GM18870 (cell line): ENCODE data around the gene WBP1.
"Not testable (repeated sequence)": the region's sequence is repeated elsewhere in the genome, so short reads cannot be mapped to it uniquely, and the experiment has no call there.

ENCODE experiments used
- ATAC-seq: cut with Tn5 transposase; IDR thresholded peaks from one replicate; pipeline ENCODE4 v1.9.1; 2021; ENCODE audit warnings: moderate library complexity; ENCODE audit not compliant: unreplicated experiment

WBP1 gene

DNA sequence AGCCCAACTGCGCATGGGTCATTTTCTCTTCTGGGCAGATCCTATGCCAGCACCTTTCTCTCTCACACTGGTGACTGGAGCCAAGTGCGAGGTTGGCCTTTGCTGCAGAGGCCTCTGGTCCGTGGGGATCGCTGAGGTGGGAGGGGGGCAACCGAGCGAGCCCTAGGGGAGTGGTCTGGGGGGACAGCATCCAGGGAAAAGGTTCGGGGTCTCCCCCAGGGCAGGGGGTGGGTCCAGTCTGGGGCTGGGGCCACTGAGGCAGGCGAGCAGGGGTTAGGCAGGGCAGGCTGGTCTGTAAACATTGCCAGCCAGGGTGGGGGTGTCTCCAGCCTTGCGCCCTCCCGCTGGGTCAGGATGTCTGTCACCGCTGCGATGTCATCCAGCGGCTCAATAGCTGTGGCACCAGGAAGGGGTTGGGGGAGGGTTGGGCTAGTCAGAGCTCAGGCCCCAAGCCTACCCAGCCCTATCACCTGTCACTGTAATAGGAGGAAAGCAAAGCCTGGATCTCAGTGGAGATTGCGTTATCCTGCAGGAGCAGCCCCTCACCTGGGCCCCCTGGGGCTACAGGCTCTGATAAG, 32.0 kb upstream of the WBP1 start:
- ATAC-seq: no peak

DNA sequence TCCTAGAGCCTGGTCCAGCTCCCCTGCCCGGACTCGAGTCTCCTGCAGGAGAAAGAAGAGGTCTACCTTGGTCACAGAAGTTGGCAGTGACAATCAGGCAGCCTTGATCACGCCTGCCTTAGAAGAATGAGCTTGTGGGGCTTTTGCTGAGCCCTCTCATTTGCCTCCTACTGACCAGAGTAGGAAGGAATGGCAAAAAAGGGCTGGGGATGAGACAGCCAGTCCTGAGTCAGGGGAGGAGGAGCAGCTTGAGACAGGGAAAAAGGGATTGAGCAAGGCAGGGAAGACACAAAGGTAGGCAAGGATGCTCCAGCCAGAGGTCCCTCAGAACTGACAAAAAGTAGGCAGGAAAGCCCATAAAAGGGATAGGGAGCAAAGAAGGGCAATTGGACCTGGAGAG, 30.7 kb upstream of the WBP1 start:
- no peak for ATAC-seq

DNA sequence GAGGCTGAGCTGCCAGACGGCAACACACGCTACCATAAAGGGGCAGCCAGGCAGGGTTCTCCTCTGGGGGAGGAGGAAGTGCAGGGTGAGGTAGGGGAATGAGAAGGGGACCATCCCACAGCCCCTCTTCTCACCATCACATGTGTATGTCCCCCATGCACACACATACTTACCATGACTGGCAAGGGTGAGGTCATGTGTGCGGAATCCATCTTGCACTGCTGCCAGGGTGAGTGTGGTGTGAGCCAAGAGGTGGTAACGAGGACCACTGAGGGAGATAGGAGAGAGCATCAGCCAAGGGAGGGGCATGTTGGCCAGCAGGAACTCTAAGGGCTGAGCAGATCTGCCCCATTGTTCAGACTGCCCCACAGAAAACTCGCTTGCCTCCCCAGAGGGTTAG, 29.6 kb upstream of the WBP1 start:
- no peak for ATAC-seq

DNA sequence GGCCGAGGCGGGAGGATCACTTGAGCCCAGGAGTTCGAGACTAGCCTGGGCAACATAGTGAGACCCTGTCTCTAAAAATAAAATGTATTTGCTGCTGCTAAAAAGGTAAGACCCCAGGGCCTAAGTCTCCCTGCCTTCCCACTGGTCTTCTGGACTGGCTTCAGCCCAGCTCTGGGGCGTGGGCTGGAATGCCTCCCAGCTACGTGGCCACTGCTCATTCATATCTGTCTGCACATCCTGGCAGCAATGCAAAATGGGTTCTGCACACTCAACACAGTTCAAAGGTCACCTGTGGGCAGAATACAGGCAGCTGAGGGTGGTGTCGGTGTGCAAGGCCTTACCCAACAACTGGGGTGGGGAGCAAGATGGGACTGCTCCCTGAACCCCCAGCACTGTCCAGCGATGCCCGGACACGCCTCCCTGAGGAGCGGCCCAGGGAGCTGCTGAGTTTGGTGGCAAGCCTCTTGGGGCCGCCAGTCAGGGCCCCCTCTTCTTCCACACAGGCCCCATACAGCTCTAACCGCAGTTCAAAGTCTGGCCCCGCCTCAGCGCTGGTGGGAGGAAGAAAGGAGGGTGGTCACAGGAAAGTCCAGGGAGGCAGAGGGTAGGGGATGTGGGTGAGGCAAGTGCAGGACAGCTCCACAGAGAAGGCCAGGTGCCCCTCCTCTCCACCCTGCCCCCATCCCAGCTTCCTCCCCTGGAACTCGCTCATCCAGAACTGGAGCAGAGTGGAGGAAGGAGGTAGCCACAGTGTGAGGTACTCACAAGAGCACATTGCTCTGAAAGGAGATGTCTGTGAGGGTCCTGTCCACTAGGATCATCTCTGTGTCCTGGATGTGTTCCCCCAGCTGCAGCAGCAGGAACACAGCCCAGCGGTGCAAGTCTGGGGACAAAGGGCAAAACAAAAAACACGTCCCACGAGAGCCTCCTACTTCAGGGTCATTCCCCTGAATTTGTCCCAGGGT, 28.5 kb upstream of the WBP1 start:
- ATAC-seq: no peak

DNA sequence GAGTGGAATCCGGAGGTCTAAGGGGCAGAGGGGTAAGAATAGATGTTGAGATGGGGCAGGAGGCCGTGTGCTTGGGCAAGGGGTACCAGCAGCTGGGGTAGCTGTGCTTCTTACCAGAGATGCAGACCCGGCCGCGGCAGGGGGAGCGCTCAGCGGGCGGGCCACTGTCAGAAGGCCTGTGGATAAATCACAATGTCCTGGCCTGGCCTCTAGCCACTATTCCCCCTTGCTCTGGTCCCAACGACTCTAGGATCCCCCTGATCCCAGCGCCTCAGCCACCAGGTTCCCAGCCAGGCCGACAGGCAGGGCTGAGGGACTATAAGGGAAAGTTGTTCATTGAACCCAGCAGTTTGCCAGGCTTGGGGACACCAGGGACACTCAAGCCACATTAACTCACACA, 27.7 kb upstream of the WBP1 start:
- no peak for ATAC-seq

DNA sequence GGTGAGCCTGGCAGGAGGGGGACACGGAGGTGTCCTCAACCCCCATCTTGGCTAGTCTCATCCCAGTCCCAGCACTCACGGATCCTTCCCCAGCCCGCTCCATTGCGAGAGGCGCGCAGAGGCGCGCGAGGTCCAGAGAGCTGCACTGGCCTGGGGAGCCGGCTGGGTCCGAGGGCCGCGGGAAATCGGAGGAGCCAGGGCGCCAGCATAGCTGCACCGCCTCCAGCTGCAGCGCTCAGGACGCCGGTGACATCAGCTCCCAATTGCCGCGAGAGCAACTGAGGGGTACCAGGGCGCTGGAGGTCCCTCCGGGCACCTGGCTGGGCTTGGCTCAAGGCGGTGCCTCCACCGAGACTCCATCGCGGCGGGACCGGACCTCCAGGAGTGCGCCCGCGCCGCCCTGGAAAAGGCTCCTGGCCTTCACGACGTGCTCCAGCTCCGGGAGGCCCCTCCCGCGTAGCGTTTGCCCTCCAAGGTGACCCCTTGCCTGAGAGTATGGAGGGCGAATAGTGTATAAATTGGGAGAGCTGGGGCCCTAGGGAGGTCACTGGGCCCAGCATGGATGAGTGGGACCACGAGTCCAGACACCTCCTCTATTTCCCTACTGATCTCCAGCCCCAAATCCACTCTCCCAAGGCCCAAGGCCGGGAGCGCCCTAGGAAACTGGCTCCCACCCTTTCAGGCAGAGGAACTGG, 22.0 kb upstream of the WBP1 start:
- ATAC-seq: no peak

DNA sequence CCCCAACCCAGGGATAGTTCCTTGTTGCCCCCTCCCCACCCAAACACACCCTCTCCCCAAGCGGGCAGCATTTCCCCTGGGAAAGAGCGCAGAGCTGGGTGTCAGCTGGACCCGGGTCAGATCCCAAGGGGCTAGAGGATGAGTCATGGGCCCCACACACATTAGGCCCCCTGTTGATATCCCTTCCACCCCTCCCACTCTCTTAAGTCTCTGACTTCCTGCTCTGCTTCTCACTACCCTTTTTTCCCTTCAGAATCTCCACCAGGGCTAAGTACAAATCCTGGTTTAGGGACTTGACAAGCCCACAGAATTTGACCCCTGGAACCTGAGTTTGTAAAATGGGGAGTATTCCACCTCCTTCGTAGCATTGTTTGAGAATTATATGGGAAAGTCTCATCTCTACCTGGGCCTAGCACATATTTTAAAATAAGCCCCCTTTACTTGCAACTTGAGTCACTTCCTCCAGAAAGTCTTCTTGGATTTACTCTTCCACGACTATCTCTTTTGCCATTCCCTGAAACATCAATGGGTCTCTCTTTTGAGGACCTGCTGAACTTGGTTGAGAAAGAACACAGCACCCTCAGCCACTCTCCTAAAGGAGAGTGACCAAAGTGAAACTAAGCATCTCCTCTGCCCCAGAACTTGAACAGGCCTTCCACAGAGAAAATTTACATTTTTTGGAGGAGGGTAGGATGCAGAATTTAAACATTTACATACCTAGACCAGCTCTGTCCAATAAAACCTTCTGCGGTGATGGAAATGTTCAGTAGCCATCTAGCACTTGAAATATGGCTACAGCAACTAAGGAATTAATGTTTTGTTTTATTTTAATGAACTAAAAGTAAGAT, 21.2 kb upstream of the WBP1 start:
- no peak for ATAC-seq

DNA sequence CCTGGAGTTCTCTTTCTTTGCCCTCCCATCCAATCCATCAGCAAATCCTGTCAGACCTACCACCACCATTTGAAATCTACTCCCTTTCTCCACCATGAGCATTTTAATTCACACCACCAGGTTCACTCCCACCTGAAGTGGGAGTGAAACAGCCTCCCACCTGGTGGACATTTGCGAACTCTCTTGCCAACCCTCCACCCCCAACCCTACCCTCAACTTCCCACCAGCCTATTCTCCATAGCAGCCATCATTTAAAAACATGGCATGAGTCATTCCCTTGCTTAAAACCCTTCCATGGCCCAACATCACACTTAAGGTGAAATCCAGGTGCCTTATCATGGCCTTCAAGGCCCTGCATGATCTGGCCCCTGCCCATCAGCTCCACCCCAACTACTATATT, 20.0 kb upstream of the WBP1 start:
- no peak for ATAC-seq

DNA sequence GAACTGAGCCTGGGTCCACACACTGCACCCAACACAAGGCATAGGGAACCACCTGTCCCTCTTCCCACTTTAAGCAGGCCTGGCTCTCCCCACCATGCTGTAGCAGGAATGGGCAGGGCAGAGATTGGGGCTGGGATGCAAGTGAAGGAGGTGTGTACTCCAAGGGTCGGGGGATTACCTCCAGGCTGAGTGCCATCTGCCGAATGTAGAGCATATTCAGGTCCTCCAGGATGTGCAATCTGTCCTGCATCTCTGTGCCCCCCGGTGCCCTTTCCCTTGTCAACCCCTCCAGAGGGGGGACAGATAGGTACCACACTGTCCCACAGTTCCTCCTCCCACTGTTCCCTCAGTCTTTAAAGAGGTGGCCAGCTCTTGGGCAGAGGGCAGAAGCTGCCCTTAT, 18.9 kb upstream of the WBP1 start:
- ATAC-seq: no peak

DNA sequence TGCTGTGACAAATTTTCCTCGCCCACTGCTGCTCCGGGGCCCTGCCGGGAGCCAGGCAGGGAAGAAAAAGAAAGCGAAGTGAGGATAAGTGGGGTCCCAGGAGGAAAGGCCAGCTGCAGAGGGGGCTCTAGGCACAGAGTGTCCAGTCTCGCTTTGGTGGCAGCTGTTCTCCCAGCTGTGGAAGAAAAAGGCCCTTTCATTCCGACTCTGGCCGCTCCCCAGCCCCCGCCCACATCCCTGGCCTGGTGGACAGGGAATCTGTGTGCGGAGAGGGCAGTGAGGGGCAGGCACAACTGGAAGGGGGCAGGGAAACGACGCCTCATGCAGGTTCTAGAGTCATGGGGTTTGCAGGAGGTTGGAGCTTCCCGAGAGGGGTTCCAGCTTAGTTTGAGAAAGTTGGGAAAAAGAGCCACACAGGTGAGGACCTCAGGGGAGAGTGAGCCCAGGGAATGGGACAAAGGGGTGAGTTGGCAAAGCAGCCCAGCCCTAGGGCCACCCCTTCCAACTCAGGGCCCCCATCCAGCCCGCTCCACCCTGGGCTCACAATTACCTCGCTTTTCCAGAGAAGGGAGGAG, 18.3 kb upstream of the WBP1 start:
- ATAC-seq: no peak

DNA sequence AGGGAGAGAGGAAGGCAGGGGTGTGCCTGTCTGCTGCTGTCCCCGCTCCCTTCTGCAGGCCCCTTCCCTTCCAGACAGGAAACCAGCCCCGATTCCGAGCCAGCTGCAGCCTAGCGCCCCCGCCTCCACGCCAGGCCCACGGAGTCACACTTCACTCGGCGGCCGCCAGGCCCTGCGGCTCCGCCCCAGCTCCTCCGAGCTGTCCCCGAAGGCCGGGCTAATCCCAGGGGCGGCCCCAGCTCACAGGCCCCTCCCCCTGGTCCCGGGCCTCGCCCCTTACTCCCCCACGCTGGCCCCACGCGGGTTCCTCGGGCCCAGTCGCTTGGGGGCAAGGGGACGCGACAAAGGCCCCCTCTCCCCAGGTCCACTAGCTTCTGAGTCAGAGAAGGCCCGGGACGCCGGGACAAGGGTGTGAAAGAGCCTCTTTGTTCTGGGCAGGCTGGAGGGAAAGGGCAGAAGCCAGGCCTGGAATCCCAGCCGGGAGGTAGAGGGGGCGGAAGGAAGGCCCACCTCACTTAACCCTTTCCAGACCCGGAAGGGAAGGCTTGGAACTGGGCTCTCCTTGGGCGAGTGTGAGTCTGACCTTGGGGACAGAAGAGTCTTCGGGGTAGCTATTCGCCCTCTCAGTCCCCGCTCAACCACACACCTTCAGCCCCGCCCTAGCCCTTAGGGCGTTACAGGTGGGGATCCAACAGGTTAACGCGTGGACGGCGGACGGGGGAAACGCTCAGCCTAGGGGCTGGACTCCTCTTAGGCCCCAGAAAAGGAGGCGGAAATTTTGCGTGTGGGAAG, 17.7 kb upstream of the WBP1 start:
- ATAC-seq: peak; percentile 46

DNA sequence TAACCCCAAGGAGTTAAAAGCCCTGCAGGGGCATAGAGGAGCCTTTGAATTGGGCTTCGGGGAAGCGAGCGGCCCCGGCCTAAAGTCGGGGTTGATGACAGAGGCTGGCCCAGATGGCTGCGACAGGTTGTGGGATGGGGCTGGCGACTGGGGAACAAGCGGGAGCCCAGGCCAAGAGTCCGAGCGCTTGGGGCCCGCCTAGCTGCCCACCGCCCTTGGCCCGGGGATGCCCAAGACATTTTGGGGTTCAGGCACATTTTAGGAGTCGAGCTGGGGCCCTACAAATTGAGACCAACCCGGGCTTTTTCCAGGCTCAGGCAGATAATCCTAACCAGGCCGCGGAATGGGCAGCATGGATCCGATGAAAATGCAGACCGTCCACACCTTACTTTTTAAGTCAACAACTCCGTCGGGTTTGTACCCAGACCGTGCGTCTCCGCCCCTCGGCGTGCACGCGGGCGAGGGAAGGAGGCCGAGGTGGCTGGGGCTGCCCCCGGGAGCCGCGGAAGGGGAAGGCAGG, 17.0 kb upstream of the WBP1 start:
- no peak for ATAC-seq

DNA sequence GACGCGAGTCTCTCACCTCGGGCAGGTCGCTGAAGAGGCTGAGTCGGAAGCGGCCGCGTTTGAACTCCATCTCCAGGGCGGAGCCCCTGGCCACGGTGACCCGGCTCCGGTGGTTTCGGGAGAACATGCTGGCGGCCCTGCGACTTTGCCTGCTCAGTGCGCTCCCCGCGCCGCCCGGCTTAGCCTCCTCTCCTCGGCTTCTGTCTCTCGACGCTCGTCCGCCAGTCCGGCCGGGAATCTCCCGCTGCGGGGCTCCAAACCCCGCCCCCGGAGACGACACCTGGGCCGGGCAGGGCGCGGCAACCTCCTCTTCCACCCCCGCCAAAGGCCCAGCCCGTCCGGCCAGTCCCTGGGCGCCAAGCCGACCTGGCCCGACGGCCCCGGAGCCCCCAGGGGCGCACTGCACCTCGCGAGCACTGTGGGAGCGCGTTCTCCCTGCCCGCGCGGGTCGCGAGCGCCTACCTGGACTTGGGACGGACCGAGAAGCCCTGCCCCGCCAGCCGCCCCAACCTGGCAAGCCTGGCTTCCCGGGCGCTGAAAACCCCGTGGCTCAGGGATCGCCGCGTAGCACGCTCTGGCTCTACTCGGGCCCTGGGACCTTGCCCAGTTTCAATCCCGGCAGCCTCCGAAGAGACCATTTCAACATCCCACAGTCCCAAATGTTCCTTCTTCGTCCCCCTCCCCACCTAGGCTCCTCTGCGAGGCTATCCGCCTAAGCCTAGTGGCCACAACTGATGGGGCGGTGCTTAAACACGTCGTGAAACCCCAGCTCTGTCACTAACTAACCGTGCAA, 16.4 kb upstream of the WBP1 start, which contains the start of gene RTKN:
Gene RTKN (minus strand): TSS at position 248 of the 793 bp plus-strand sequence. CDS start 121 bp downstream, at position 127.
- no peak for ATAC-seq

DNA sequence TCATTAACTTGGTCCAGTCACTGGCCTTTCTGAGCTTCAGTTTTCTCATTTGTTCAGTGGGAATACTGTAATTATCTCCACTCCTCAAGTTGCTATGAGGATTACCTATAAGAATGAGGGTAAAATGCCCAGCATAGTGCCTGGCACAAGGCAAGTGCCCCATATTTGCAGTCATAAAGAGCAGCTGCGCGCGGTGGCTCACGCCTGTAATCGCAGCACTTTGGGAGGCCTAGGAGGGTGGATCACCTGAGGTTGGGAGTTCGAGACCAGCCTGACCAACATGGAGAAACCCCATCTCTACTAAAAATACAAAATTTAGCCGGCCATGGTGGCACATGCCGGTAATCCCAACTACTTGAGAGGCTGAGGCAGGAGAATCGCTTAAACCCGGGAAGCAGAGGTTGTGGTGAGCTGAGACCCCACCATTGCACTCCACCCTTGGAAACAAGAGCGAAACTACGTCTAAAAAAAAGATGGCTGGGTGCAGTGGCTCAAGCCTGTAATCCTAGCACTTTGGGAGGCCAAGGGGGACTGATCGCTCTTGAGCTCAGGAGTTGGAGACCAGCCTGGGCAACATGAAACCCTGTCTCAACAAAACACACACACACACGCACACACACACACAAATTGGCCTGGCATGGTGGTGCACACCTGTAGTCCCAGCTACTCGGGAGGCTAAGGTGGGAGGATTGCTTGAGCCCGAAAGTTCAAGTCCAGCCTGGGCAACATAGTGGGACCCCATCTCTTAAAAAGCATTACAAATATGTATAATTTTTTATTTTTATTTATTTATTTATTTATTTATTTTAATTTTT, 15.5 kb upstream of the WBP1 start:
- not testable (repeated sequence) for ATAC-seq

DNA sequence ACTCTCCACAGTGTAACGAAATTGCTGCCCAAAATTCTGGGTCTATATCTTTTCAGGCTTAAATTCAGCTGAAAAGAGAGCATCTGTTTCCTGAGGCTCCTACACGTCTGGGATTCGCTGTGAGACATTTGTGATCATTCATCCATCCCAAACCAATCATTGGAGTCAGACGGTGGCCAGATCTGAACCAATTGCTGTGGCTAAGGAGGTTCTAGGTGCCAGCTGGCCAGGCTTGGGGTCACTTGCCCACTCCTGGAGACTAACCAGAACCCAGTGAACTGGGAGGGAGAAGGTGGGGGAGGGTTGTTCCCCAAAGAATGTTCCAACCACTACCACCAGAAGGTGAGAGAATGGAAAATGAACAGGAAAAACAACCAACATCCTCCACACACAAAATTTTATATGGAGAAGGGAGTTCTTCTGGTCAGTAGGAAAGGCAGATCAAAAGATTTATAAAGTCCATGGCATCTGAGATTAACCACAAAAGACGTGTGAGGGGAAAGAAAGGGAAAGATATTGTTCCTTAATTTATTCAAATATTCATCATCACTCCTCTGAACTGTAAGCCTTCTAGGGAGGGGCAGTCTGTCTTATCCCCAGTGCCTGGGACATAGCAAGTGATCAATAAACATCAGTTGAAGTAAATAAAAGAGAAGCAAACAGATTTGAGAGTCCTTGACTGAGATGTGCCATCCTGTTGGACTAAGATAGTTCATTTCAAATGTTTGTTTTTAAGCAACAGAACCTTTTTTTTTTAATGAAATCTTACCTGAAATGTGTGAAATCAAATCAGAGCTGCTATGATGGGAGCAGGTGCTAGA, 13.5 kb upstream of the WBP1 start:
- ATAC-seq: no peak

DNA sequence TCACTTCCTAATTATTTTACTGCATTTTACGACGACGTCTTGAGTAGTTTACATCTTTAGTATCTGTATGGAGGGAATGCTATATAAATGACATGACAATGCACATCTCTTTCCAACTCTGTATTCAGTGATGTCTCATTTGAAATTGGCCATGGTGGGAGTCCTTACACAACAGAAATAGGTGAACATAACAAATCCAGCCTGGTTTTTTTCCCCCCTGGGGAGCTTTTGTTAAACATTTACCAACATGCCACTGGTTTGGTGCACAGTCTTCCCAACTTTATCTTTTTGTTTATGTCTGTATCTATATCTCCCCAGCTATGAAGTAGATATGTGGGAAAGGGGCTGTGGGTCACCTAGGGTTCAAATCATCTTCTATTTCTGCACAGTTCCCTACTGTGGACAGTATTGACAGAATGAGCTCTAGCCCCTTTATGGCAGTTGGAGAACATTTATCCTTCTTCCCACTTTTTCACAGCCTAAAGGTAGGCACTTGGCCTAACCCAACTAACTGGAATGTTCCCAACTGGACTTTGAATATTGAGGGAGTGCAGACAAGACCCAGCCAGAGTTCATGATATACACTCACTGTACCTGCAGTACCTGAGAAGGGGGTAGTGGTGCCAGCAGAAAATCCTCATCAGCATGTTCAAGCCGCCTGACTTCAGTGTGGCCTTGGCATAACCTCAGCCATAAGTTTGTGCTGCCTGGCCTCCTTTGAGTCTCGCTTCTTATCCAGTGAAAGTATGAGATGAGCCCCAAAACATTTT, 10.8 kb upstream of the WBP1 start:
- ATAC-seq: no peak
